ENCODE results near the gene LRIG1.

LRIG1 gene

DNA sequence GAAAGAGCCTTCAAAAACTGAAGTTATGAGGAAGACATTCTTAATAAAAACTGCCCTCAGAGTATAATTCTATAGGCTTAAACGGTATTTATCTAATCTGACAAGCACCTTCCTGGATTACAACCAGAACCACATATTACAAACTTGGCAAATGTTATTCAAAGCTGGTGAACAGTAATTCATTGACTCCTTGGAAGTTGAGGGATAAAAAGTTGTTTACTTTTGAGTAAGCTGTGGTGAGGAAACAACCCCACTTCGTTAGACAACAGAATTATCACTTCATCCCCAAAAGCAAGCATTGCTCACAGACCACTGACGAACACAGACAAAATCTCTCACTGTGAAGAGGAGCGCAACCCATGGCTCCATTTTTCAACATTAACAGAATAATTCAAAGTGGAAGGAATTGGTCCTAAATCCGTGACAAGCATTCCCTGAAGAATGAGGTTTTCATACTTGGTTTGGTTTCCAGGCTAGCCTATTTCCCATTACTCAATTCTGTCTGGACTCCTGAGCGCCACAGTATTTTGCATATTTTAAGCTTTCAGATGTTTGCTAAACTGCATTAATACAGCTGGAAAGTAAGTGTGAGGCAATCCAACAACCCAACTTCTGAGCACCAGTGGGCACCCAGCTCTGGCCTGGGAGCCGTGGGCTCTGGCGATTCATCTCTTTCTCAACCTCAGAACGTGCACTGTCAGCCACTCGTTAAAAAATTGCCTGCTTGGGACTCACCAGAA, 32.7 kb downstream of the LRIG1 start:
- peak; percentile 82 for DNase-seq

- no peak for DNase-seq
Observed at GRCh38 chr3:66466606-66467270, 34.1 kb downstream of the LRIG1 start.

GRCh38 chr3:66465587-66465986, 35.2 kb downstream of the LRIG1 start:
- no peak for DNase-seq

- DNase-seq, result no peak
Observed at GRCh38 chr3:66465034-66465433, 35.8 kb downstream of the LRIG1 start.

GRCh38 chr3:66464512-66464894, 36.3 kb downstream of the LRIG1 start:
- DNase-seq, result no peak

GRCh38 chr3:66463730-66464511, 36.9 kb downstream of the LRIG1 start:
- no peak for DNase-seq

- DNase-seq, result no peak
Observed at GRCh38 chr3:66463054-66463631, 37.7 kb downstream of the LRIG1 start.

DNA sequence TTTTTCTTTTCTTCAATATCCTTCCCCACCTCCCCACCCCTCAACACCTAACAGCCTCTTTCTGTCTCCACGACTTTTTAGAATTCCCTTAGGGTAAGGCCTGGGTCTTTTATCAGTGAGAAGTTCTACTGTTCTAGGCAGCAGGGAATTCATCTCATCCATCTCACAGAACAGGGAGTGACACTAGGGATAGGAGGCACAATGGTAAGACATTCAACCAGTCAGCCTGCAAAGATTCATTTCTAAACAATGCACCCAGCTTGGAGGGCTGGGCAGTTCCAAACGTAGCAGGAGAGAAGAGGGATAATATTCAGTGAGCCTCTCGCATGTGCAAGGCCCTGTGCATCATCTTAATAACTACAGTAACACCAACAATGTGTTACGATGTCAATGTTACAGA, 43.6 kb downstream of the LRIG1 start:
- no peak for DNase-seq

DNA sequence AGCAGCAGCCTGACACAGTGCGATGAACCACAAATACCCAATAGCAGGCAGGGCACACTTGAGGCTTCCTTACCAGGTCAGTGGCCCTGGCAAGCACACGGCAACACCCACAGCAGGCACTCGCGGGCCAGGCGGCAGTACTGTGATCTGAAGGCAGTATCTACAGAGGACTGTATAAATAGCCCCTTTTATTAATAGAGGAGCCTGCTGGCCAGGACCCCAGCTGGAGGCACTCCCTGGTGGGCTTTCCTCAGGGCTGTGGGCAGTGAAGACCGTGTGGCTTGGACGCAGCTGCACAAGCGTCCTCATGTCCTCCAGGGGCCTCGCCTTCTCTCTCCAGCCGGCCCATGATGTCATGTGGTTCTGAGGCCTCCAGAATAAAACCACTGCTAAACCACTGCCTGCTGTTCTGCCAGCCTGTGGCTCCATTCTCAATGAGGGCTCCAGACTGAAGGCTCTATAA, 44.1 kb downstream of the LRIG1 start:
- no peak for DNase-seq

DNA sequence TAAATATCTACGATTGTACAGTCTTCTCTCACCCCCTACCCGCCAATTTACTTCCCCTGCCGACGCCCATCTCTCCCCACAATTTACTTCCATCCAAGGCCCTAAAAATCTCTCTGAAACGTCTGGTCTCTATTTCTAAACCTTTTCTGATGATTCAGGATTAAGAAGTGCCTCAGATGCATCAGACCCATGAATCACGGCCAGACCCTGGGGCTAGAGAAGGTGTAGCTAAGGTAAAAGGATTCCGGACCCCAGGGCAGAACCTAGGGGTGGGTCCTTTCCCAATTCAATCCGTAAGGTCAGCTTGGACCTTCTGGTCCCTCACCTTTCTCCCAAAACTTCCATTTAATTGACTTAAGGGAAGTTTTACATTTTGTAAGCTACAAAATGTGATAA, 46.4 kb downstream of the LRIG1 start:
- DNase-seq, result no peak

DNA sequence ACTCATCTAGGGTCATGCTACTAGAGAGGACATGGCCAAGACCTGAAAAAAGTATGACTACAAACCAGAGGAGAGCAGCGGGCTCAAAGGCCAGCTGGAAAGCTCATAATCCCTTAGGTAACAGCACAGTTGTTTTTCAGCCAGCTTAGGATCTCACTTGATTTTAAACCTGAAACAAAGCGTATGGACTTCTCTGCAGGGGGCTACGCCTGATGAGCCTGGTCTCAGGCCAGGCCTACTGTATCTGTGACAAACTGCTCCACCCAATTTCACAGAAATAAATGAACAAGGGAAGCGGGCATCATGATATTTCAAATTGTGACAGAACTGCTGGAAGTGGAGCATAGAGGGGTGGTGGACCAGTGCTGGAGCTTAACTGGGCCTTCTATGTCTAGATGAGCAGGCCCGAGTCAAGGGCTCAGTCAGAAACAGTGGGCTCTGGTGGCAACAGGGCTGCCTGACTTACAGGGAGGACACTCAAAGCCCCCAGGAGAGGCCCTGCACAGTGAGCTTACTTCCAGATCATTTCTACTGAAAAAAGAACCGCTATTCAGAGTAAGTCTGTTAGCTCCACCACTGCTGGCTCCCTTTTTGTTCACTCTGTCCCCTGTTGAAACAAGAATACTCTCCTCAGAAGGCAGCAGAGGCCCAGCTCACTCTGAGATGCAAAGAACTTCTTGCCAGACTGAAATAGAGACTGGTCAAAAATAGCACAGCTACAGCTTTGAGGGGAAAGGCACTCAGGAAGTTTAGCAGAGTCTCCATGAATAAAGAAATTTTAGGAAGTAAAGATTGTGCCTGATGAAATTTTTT, 47.0 kb downstream of the LRIG1 start:
- no peak for DNase-seq

GRCh38 chr3:66452303-66453011, 48.4 kb downstream of the LRIG1 start:
- DNase-seq, result peak; percentile 60

DNA sequence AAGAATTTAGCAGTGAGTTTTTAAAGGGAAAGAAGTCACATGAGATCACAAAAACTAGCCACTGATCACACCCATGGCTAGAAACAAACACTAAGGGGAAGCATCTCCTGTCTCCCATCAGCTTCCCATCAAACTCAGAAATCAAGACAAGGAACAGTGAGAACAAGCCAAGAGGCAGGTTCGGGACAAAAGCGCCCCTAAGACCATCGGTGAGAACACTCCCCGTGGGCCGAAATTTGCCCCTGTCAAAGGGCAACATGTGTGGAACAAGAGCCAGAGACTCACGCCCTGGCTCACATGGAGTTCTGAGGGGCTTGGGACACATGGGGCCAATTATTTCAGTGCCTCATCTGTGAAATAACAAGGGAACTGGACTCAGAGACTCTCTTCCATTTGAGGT, 49.1 kb downstream of the LRIG1 start:
- no peak for DNase-seq

DNA sequence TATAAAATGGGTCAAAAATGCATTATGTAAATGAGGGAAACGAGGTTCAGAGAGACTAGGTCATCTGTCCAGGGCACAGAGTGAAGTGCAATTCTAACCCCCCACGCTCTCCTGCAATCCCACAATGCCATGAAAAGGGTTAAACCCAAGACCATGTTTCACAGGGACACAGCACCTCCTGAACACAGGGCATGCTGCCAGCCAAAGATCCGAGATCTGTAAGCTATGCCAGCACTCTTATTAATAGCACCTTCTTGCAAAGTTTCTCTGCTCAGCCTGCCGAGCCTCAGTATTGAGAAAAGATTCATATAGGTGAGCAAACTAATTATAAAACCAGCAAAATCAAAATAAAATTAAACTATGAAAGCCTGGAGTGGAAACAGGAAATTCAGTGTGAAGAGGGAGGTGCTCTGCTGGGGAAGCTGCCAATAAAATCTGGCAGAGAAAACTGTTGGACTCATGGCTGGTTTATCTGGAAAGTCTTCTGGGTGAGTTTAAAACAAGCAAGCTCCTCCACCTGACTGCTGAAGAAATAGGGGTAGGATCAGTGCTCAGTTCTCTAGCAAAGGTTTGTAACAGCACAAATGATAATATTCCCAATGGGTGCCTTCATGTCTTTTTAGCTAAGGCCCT, 50.3 kb downstream of the LRIG1 start:
- DNase-seq, result peak; percentile 77

DNA sequence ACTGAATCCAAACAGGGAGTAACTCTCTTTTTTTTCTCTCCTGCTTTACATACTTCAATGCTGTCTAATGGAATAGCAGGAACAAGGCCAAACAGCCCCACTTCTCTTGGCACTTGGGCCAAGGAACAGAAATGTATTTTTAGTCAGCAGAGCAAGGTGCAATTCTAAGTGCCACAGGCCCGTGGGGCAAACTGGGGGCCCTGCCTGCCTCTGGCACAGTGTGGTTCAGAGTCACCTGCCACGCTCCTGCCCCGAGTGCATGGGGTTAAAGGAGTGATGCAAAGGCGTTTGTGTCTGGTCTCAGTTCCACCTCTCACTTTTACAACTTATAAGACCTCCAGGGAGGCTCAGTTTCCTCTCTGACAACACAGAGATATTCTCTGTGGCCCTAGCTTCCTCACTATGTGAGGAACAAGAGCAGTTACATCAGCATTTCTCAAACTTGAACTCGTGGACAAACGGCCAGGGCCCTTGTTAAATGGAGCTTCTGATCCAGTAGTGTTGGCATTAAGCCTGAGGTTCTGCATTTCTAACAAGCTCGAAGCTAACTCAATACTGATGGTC, 51.3 kb downstream of the LRIG1 start:
- no peak for DNase-seq

DNA sequence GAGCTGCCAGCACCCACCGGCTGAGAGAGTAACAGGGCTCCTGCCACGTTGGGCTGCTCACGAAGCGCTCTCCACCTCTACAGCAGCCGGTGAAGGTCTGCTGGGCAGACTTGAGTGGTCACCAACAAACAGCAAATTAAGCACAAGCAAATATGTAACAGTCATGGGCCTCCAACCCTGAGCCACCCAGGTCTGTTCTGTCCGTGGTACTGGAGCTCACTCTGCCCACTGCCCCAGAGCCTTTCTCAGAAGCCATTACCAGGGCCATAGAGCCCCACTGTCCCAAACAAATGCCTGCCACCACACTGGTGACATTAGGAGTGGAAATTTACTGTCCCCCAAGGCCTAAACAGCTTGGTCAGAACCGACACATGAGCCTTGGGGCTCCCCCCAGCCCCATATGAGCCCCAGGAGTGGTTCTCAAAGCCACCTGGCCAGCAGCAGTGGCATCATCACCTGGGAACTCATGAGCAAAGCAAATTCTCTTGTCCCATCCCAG, 56.6 kb downstream of the LRIG1 start:
- DNase-seq, result no peak

GRCh38 chr3:66443118-66443803, 57.6 kb downstream of the LRIG1 start:
- no peak for DNase-seq

DNA sequence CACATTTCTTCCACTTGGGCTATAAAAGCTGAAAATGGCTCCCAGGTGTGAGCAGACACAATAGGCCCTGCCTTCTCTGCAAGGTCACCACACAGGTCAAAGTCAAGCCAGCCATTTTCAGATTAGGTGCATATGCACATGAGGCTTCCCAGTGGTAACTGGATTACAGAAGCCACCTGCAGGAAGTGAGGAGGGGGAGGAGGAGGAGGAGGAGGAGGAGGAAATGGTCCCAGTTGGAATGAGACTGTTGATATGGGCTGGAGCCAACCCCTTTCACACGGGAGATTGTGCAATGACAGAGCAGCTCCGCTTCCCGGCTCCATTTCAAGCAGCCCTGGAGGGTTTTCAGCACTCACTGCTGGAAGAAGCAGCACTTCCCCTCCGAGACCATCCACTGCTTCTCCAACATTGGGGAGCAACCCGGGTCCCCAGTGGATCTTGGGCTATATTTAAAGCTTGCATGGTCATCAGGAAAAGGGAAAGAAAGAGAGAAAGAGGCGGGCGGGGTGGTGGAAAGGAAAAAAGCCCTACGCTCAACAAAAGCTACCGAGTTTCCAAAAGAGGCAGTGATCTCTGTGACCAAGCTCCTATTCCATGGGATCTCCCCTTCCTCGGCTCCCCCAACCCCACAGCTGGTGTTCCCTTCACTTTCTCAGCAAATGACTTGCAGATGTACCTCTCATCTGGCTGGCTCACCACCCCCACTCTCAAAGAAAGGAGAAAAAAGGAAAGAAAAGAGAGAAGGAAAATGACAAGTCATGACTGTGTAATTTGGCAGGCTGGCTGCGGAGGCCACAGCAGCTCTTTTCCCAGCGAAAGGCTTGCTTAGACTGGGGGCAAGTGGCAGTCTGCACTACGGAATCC, 58.3 kb downstream of the LRIG1 start:
- DNase-seq, result peak; percentile 88

GRCh38 chr3:66441692-66442091, 59.1 kb downstream of the LRIG1 start:
- no peak for DNase-seq

Data from fibroblast of upper back skin (primary cell).